HCT116 (cell line): ENCODE measurements around the gene ZSWIM4. TPM values are rescaled to one million over a fixed set of nuclear protein-coding genes. Genes with fewer than 3 reads are reported as not detected.

Experiments used
- ATAC-seq: fragments of 200-7000 bp; cut with Tn5 transposase; 2 replicates; pipeline ENCODE4 v1.9.1; 2020; ENCODE audit warnings: mild to moderate bottlenecking, moderate library complexity
- BruUV-seq: library from RNA; stranded (reverse); fragments of 400-500 nt; replicated peaks from 2 replicates; lab custom pipeline; 2021; lab: Mats Ljungman, UMichigan
- CTCF ChIA-PET: fragments of 300-600 bp; sonication (Branson Sonifier 250); formaldehyde crosslinking; loops from one replicate; lab custom pipeline; 2021; ENCODE audit warnings: antibody characterized with exemption; lab: Charles Lee
- POLR2A ChIA-PET: fragments of 300-600, 350-600 bp; sonication (Branson Sonifier 250); formaldehyde crosslinking; loops from one replicate; lab custom pipeline; 2021; ENCODE audit warnings: antibody characterized with exemption; lab: Charles Lee
- RAD21 ChIA-PET, 2 experiments: fragments of 300-600 bp; sonication (Branson Sonifier 250); formaldehyde crosslinking; loops; one replicate each; lab custom pipeline; 2023; ENCODE audit warnings: low total read pairs in 2 of 2; ENCODE audit not compliant: uncharacterized antibody in 2 of 2, unreplicated experiment in 2 of 2, low non-redundant PET in 1 of 2; lab: Charles Lee
- DNase-seq: peaks from one replicate; pipeline ENCODE4 v3.0.0-alpha.2; 2010; ENCODE audit warnings: low read depth, low spot score
- H2AFZ ChIP-seq: fragments of 200-600 bp; shearing (Covaris generic), sonication (generic); 2 replicates; pipeline ENCODE4 v1.6.1; 2017; ENCODE audit warnings: low read depth, mixed run types, mixed read lengths, antibody characterized with exemption, low read length; ENCODE audit not compliant: poor library complexity, severe bottlenecking
- H3K27ac ChIP-seq: 2 replicates; pipeline ENCODE4 v1.5.1; 2012; ENCODE audit warnings: low read depth, low read length
- H3K27me3 ChIP-seq: fragments of 200-600 bp; sonication (generic); 2 replicates; pipeline ENCODE4 v1.6.1; 2016; ENCODE audit warnings: mixed run types, low read length, mixed read lengths; ENCODE audit not compliant: insufficient read depth
- H3K36me3 ChIP-seq, 2 experiments: fragments of 200-500 bp in 1 of 2; fragments of 200-600 bp in 1 of 2; sonication (Bioruptor generic) in 1 of 2; sonication (generic) in 1 of 2; 2 replicates each; pipeline versions ENCODE4 v1.5.1 to v1.6.1; 2014 to 2016; ENCODE audit warnings: low read length in 2 of 2, inconsistent platforms in 1 of 2, mixed read lengths in 1 of 2, mixed run types in 1 of 2; ENCODE audit not compliant: insufficient read depth in 2 of 2, control insufficient read depth in 1 of 2
- H3K4me1 ChIP-seq, 2 experiments: fragments of 200-600 bp in 1 of 2; sonication (generic) in 1 of 2; 2 replicates each; pipeline versions ENCODE4 v1.5.1 to v1.6.1; 2012 to 2017; ENCODE audit warnings: low read length in 2 of 2, inconsistent platforms in 1 of 2, mild to moderate bottlenecking in 1 of 2, mixed read lengths in 1 of 2, mixed run types in 1 of 2, moderate library complexity in 1 of 2; ENCODE audit not compliant: insufficient read depth in 2 of 2, control insufficient read depth in 1 of 2
- H3K4me2 ChIP-seq: fragments of 200-600 bp; sonication (generic); 2 replicates; pipeline ENCODE4 v1.6.1; 2017; ENCODE audit warnings: mixed run types, low read length, mixed read lengths
- H3K4me3 ChIP-seq, 2 experiments: fragments of 200-600 bp in 1 of 2; sonication (generic) in 1 of 2; replicated peaks in 1 of 2; 2 replicates each; pipeline ENCODE4 v1.5.1; 2011 to 2016; ENCODE audit warnings: low read length in 2 of 2, control low read depth in 1 of 2, low read depth in 1 of 2, mild to moderate bottlenecking in 1 of 2, mixed read lengths in 1 of 2, mixed run types in 1 of 2
- H3K79me2 ChIP-seq: fragments of 200-600 bp; sonication (generic); 2 replicates; pipeline ENCODE4 v1.6.1; 2017; ENCODE audit warnings: mild to moderate bottlenecking, mixed run types, low read length, moderate library complexity, mixed read lengths; ENCODE audit not compliant: insufficient read depth
- H3K9ac ChIP-seq: fragments of 200-600 bp; sonication (generic); 2 replicates; pipeline ENCODE4 v1.6.1; 2016; ENCODE audit warnings: low read length, mixed read lengths
- H3K9me2 ChIP-seq: fragments of 200-600 bp; sonication (generic), shearing (Covaris generic); 2 replicates; pipeline ENCODE4 v1.6.1; 2017; ENCODE audit warnings: mixed run types, mild to moderate bottlenecking, moderate library complexity; ENCODE audit not compliant: insufficient read depth
- H3K9me3 ChIP-seq, 2 experiments: fragments of 200-500 bp in 1 of 2; fragments of 200-600 bp in 1 of 2; sonication (Bioruptor generic) in 1 of 2; sonication (generic) in 1 of 2; 2 replicates each; pipeline ENCODE4 v1.6.1; 2014 to 2017; ENCODE audit warnings: low read length in 2 of 2, mixed read lengths in 2 of 2, inconsistent platforms in 1 of 2, low read depth in 1 of 2, mild to moderate bottlenecking in 1 of 2, mixed run types in 1 of 2, moderate library complexity in 1 of 2; ENCODE audit not compliant: control insufficient read depth in 1 of 2, insufficient read depth in 1 of 2
- H4K20me1 ChIP-seq: fragments of 200-600 bp; sonication (generic), shearing (Covaris generic); 2 replicates; pipeline ENCODE4 v1.6.1; 2017; ENCODE audit warnings: mixed run types, mild to moderate bottlenecking, moderate library complexity; ENCODE audit not compliant: insufficient read depth
- CEBPB ChIP-seq: IDR thresholded peaks from 2 replicates; pipeline ENCODE4 v1.6.1; 2012; ENCODE audit warnings: low read depth
- CTCF ChIP-seq, 3 experiments: fragments of 200-600 bp in 1 of 3; sonication (generic) in 1 of 3; IDR thresholded peaks in 2 of 3; conservative IDR thresholded peaks in 1 of 3; 2 replicates each; pipeline ENCODE4 v1.5.1; 2012 to 2017; ENCODE audit warnings: low read depth in 2 of 3, low read length in 2 of 3, antibody characterized with exemption in 1 of 3, borderline replicate concordance in 1 of 3, control low read depth in 1 of 3, mild to moderate bottlenecking in 1 of 3, mixed read lengths in 1 of 3, mixed run types in 1 of 3, moderate library complexity in 1 of 3; ENCODE audit not compliant: insufficient read depth in 1 of 3
- ELF1 ChIP-seq: IDR thresholded peaks from 2 replicates; pipeline ENCODE4 v1.6.1; 2012; ENCODE audit warnings: low read depth, borderline replicate concordance
- EZH2 ChIP-seq: fragments of 200-600 bp; sonication (generic); IDR thresholded peaks from 2 replicates; pipeline ENCODE4 v1.6.1; 2017; ENCODE audit warnings: antibody characterized with exemption, mixed run types
- EZH2phosphoT487 ChIP-seq: fragments of 200-600 bp; IDR thresholded peaks from 2 replicates; pipeline ENCODE4 v1.6.1; 2018; ENCODE audit warnings: antibody characterized with exemption, borderline replicate concordance
- JUND ChIP-seq: IDR thresholded peaks from 2 replicates; pipeline ENCODE4 v1.6.1; 2012
- MAX ChIP-seq: IDR thresholded peaks from 2 replicates; pipeline ENCODE4 v1.6.1; 2012
- RAD21 ChIP-seq: IDR thresholded peaks from 2 replicates; pipeline ENCODE4 v1.6.1; 2012; ENCODE audit warnings: low read depth, mild to moderate bottlenecking
- REST ChIP-seq: IDR thresholded peaks from 2 replicates; pipeline ENCODE4 v1.6.1; 2012; ENCODE audit warnings: low read depth
- SIN3A ChIP-seq: IDR thresholded peaks from 2 replicates; pipeline ENCODE4 v1.6.1; 2012; ENCODE audit warnings: low read depth
- SP1 ChIP-seq: IDR thresholded peaks from 2 replicates; pipeline ENCODE4 v1.6.1; 2012; ENCODE audit warnings: low read depth
- SRF ChIP-seq: IDR thresholded peaks from 2 replicates; pipeline ENCODE4 v1.6.1; 2012; ENCODE audit warnings: low read depth
- TCF7L2 ChIP-seq: IDR thresholded peaks from 2 replicates; pipeline ENCODE4 v1.7.0; 2011; ENCODE audit warnings: borderline replicate concordance, inconsistent platforms; ENCODE audit not compliant: insufficient read depth, insufficient read length; ENCODE audit errors: extremely low read depth
- ZNF274 ChIP-seq: fragments of 200-500 bp; sonication (Bioruptor generic); IDR thresholded peaks from 2 replicates; pipeline ENCODE4 v1.6.1; 2014; ENCODE audit warnings: mild to moderate bottlenecking, low read depth, low read length, inconsistent platforms
- intact Hi-C: fragments of 100-400 bp; cut with micrococcal nuclease; formaldehyde crosslinking; loops from 2 replicates; pipeline ENCODE4 v1.10.0; 2022
- total RNA-seq: library from RNA; stranded (reverse); gene quantifications from one replicate; pipeline ENCODE4 v1.2.1, GENCODE V29; 2021; ENCODE audit not compliant: unreplicated experiment

ZSWIM4 gene
- total RNA-seq, 1 experiment from 2014 or later: 9.8 TPM

GRCh38 chr19:13864667-13865570 lies 69.7 kb downstream of the ZSWIM4 start:
- Histone ChIP-seq H3K79me2 (no peaks in the 10 kb centered on the region), H3K27ac (no peak overlapping the region; the same call in 1 of the 2 replicates), H3K9me2 (no peaks in the 10 kb centered on the region), H3K27me3 (no peaks in the 10 kb centered on the region), H3K36me3 (no peaks in the 10 kb centered on the region), H2AFZ (no peak overlapping the region), H3K4me1 (peaks cover 15 to 37% of the 10 kb centered on the region in 2 experiments), H3K9me3 (no peaks in the 10 kb centered on the region), H3K9ac (peak overlapping the region; percentile 68), H4K20me1 (no peaks in the 10 kb centered on the region), H3K4me2 (peak overlapping the region; percentile 87), H3K4me3 (peak overlapping the region; percentile 41 to 60)
- intact Hi-C loops: no loop called here
- DNase-seq: no peak
- no peak for TF ChIP-seq CTCF (IDR thresholded peaks at IDR 0.05 in 2 of 3, conservative IDR thresholded peaks at IDR 0.05 in 1 of 3; ENCODE audit: borderline replicate concordance in 1 of 3, insufficient read depth in 1 of 3, low read depth in 2 of 3, low read length in 2 of 3)
- TF ChIP-seq SIN3A: no peak
- no peak for TF ChIP-seq CEBPB
- TF ChIP-seq RAD21: no peak
- no peak for TF ChIP-seq TCF7L2
- no peak for TF ChIP-seq EZH2
- TF ChIP-seq ZNF274: no peak
- TF ChIP-seq REST: no peak
- TF ChIP-seq SRF: no peak
- no peak for TF ChIP-seq EZH2phosphoT487
- TF ChIP-seq ELF1: no peak
- TF ChIP-seq JUND: no peak
- TF ChIP-seq MAX: no peak
- TF ChIP-seq SP1: no peak
- CTCF ChIA-PET: no interaction called here
- BruUV-seq: no TSS peak
- RAD21 ChIA-PET: no interaction called here
- POLR2A ChIA-PET: interaction anchor here (3.8 kb wide), 1 partner anchor 12 kb away, joined by 21 read pairs; no protein-coding TSS in a partner anchor
- no peak for ATAC-seq
